GM18867 (cell line): ENCODE data around the gene THAP9.
"Not testable (repeated sequence)": the region's sequence is repeated elsewhere in the genome, so short reads cannot be mapped to it uniquely, and the experiment has no call there.

ENCODE experiments used
- ATAC-seq: cut with Tn5 transposase; IDR thresholded peaks from one replicate; pipeline ENCODE4 v1.9.1; 2021; ENCODE audit warnings: mild to moderate bottlenecking, moderate library complexity; ENCODE audit not compliant: unreplicated experiment

THAP9 gene, protein sequence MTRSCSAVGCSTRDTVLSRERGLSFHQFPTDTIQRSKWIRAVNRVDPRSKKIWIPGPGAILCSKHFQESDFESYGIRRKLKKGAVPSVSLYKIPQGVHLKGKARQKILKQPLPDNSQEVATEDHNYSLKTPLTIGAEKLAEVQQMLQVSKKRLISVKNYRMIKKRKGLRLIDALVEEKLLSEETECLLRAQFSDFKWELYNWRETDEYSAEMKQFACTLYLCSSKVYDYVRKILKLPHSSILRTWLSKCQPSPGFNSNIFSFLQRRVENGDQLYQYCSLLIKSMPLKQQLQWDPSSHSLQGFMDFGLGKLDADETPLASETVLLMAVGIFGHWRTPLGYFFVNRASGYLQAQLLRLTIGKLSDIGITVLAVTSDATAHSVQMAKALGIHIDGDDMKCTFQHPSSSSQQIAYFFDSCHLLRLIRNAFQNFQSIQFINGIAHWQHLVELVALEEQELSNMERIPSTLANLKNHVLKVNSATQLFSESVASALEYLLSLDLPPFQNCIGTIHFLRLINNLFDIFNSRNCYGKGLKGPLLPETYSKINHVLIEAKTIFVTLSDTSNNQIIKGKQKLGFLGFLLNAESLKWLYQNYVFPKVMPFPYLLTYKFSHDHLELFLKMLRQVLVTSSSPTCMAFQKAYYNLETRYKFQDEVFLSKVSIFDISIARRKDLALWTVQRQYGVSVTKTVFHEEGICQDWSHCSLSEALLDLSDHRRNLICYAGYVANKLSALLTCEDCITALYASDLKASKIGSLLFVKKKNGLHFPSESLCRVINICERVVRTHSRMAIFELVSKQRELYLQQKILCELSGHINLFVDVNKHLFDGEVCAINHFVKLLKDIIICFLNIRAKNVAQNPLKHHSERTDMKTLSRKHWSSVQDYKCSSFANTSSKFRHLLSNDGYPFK

DNA sequence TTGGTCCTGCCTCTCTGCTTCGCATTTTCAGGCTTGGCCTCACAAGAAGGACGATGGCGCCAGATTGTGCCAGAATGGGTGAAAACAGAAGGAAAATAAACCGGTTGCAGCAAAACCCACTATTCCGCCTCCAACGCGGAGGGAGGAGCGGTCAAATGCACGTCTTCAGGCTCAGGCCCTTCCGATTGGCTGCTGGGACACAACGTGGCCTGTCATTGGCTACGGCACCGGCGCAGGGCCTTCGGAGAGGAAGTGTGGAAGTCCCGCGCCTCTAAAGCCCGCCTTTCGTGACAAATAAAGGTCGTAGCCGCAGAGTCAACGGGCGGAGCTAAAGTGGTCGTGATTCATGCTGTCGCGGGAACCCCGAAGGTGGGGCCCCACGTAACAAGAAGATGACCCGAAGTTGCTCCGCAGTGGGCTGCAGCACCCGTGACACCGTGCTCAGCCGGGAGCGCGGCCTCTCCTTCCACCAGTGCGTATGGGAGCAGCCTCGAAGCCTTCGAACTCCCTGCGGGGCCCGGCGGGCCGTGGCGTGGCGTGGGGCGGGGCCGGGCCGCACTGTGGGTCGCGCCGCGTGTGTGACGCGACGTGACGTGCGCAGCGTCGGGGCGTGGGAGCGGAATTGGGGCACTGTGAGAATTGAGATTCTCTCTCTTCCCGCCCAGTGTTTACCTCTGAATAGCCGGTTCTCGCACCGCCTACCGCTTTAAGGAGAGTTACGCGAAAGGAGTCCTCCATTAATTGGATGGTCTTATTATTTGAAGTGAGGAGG lies at the start of gene THAP9:
THAP9 (plus strand) TSS at position 325 of the 772 bp plus-strand sequence; CDS start at position 393, 68 bp downstream.
- peak; percentile 89 for ATAC-seq

DNA sequence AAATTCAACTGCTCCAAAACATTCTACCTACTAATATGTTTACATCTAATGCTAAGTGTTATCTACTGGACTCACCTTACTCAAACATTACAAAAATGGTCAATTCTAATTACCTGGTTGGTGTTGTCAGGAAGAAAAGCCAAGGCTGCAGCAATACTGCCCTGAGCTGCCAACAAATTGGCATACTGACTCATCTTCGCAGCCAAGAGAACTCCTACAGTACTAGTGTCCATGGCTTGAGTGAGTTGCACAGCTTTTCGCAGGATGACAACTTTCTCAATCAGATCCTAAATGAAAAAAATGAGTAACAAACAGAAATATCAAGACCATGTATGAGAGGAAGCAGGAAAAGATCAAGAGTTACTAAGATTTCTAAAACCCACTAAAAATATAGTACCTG lies 49.2 kb upstream of the THAP9 start:
- ATAC-seq, result no peak

DNA sequence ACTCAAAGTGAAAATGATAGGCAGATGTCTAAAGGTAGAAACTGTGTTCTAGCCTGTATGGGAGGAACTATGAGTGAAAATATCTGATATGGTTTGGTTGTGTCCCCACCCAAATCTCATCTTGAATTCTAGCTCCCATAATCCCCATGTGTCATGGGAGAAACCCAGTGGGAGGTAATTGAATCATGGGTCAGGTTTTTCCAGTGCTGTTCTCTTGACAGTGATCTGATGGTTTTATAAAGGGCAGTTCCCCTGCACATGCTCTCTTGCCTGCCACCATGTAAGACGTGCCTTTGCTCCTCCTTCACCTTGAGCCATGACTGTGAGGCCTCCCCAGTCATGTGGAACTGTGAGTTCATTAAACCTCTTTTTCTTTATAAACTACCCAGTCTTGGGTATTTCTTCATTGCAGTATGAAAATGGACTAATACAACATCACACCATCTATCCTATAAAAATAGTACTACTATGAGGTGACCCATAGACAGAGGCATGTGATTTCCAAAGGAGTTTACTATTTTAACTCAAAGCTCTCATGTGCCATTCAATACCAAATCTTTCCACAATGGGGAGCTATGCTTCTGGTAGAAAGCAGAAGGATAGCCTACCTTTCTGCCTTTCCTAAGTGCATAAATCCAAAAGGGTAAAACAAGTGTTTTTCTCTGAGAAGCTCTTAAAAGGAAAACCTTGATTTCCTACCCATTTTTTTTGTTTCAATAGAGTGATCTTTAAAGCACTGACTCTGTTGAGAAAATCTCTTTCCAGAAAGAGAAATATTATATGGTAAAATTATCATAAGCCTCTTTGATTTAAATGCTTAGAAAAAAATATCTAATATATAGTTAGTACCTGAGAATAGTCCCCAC lies 48.4 kb upstream of the THAP9 start:
- no peak for ATAC-seq

DNA sequence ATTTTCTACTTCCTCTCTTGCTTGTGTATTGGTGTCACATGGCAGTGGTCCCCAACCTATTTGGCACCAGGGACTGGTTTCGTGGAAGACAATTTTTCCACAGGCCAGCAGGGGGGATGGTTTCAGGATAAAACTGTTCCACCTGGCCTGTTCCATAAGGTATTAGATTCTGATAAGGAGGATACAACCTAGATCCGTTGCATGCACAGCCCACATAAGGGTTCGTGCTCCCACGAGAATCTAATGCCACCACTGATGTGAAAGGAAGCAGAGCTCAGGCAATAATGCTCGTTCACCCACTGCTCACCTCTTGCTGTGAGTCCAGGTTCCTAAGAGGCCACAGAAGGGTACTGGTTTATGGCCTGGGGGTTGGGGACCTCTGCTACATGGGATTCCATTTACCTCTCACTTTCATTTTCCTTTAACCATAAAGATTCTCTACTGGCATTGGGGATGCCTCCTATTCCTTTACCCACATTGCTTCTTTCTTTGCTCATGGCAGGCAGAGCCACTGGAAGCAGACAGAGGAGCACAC lies 47.7 kb upstream of the THAP9 start:
- ATAC-seq, result no peak

DNA sequence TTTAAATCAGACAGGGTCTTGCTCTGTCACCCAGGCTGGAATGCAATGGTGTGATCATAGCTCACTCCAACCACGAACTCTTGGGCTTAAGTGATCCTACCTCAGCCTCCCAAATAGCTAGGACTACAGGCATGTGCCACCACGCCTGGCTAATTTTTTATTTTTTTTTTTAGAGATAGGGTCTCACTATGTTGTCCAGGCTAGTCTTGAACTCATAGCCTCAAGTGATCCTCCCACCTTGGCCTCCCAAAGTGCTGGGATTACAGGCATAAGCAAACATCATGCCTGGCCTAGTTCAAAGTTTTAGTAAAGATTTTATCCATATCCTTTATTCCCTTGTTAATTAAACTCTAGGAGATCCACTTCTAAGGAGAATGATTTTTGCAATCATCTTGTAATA lies 40.0 kb upstream of the THAP9 start:
- ATAC-seq, result not testable (repeated sequence)

DNA sequence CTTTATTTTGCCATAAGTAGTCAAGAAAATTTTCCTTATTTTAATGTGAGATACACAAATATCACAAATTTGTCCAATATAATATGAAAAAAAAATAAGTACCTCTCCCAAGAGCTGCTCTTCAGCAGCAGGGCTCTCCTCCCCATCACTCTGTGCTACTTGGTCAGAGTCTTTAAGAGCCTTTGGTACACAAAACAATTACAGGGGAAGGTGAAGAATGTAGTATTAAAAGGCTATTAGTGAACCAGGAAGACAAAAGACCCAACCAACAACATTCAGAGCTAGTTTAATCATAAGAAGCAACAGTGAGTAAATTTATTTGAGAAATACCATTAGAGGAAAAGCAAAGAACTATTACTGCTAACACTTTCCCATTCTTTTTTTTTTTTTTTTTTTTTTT lies 39.0 kb upstream of the THAP9 start:
- no peak for ATAC-seq

DNA sequence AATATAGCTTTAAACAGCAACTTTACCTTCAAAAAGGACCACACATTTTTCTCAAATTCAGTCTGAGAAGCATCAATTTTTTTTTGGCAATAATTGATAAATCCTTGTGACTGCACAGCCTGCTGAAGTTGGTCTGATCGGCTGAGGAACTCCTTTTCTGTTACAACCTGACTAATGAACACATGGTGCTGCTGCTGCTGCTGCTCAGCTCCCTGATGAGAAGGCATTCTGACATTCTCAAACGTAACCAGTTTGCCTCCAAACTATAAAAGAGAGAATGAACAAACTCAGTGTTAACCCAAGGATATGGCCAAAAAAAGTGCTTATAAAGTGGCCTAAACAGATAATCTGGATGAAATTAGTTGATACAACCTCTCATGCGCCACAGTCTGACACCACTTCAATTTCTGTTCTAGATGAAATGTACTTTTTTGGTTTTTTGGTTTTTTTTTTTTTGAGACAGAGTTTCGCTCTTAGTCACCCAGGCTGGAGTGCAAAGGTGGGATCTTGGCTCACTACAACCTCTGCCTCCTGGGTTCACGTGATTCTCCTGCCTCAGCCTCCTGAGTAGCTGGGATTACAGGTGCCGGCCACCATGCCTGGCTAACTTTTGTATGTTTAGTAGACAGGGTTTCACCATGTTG lies 36.1 kb upstream of the THAP9 start:
- ATAC-seq, result no peak

DNA sequence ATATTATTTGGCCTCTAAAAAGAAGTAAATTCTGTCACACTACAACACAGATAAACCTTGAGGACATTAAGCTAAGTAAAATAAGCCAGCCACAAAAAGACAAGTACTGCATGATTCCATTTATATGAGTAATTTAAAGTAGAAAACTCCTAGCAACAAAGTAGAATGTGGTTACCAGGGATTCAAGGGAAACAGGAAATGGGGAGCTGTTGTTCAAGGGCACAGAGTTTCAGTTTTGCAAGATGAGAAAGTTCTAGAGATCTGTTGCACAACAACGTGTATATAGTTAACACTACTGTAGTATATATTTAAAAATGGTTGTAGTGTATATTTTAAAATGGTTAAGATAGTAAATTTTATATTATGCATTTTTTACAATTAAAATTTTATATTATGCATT lies 34.9 kb upstream of the THAP9 start:
- no peak for ATAC-seq

DNA sequence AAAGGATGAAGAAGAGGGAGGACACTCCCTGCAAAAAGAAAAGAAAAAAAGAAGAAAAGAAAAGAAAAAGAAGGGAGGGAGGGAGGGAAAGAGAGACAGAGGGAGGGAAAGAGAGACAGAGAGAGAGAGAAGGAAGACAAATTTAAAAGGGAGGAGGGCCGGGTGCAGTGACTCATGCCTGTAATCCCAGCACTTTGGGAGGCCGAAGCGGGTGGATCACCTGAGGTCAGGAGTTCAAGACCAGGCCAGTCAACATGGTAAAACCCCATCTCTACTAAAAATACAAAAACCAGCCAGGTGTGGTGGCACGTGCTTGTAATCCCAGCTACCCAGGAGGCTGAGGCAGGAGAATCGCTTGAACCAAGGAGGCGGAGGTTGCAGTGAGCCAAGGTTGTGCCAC lies 34.5 kb upstream of the THAP9 start:
- not testable (repeated sequence) for ATAC-seq

DNA sequence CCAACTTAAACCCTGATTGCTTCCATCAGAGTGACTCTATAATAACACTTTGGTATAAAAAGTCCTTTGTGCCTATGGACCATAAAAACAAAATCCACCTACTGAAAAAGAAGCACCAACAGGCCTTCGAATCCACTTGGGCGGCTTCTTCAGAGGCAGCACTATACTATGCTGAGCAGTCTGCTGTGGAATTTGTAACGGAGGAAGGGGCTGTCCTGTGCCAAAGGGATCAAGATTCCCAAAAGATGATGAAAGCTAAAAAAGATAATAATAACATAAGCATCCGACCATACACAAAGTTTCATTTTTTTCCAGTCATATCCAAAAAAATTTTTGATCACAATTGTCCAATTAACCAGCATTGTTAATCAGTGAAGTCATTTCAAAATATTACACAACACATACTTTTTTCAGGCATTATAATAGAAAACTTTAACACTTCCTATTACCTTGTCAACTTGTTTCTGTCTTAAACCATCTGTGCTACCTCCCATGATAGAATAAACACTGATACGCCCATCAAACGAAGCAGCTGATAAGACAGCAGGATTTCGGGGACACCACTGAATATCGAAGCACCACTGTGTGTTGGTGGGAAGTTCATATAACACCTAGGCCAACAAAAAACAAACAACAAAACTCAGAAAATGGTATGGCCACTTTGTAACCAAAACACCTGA lies 33.7 kb upstream of the THAP9 start:
- ATAC-seq, result no peak

DNA sequence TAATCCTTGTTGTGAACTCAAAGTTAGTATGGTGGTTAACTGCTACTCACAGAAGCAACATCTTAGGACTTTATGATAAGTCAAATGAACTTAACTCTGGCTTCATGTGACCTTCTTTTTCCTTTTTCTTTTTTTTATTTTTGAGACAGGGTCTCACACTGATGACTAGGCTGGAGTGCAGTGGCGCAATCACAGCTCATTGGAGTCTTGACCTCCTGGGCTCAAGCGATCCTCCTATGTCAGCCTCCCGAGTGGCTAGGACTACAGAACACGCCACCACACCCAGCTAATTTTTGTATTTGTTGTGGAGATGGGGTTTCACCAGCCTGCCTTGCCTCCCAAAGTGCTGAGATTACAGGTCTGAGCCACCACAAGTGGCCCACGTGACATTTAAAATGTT lies 32.0 kb upstream of the THAP9 start:
- ATAC-seq, result no peak

DNA sequence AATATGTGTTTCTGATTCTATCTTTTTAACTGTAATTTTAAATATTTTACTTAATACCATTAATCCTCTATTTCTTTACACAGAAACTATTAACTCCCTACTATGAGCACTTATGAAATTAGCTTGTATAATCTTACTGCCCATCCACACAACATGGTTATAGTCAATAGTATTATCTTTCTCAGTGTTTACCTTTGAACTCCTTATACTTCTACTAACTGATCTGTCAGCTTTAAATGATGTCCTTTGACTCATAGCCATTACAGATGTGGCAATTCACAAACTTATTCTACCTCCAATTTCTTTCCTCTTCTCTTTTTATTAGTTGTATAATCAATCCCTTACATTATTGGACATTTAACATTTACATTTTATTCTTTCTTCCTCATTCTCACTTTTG lies 15.1 kb upstream of the THAP9 start:
- ATAC-seq, result no peak

DNA sequence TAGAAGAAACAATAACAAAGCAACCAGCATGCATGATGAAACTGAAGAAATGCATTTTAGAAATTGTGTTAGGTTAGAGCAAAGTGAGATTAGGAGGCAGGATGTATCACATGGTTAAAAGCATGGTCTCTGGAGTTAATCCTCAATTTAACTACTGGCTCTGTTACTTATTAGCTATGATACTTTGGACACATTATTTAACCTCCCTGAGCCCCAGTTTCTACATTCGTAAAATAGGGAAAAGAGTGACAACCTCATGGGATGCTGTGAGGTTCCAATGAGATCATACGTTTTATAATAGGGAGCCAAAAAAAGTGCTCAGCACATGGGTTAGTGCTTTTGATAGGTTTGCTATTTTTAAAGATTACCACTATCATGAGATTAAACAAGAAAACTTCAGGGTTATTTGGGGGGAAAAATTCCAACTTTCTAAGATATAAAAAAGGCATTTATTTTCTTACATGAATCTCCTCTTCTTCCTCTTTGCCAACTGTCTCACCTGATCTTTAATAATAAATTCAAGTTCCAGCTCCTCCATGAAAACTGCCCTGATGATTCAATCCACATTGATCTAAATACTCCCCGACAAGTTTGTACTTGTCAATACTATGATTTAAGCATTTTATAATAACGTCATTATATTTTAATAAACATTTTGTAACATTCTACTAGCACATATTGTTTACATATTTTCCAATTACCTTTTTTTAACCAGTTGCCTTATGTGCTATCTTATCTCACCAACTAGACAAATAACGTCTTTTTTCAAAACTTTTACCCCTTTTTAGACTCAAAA lies 14.2 kb upstream of the THAP9 start:
- no peak for ATAC-seq

DNA sequence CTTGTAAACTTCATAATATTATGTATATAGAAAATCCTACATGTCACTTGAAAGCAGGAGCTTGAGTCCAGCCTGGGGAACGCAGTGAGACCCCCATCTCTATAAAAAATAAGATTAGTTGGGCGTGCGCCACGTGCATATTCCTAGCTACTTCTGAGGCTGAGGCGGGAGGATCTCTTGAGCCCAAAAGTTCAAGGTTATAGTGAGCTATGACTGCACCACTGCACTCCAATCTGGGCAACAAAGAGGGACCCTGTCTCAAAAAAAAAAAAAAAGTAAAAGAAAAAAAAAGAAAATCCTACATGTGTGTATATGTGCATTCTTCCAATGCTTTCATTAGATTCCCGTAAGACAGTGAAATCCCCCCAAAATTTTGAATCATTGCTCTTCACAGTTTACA lies 11.2 kb upstream of the THAP9 start:
- no peak for ATAC-seq

DNA sequence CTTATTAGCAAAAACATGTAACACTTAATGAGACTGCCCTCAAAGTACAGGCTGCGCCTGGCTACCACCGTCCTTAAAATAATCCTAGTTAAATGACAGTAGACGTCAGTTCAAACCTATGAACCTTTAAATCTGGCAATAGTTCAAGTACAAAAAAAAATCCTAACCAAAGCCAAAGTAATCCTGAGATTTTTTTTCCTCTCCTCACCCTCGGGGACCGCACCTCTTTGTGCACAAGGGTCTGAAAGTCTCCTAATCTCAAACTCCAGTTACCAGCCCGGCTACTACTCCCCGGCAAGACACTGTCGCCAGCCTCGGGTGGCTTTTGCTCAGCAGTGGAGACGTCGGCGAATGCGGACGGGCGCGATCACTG lies 10.0 kb upstream of the THAP9 start:
- peak; percentile 0 for ATAC-seq

DNA sequence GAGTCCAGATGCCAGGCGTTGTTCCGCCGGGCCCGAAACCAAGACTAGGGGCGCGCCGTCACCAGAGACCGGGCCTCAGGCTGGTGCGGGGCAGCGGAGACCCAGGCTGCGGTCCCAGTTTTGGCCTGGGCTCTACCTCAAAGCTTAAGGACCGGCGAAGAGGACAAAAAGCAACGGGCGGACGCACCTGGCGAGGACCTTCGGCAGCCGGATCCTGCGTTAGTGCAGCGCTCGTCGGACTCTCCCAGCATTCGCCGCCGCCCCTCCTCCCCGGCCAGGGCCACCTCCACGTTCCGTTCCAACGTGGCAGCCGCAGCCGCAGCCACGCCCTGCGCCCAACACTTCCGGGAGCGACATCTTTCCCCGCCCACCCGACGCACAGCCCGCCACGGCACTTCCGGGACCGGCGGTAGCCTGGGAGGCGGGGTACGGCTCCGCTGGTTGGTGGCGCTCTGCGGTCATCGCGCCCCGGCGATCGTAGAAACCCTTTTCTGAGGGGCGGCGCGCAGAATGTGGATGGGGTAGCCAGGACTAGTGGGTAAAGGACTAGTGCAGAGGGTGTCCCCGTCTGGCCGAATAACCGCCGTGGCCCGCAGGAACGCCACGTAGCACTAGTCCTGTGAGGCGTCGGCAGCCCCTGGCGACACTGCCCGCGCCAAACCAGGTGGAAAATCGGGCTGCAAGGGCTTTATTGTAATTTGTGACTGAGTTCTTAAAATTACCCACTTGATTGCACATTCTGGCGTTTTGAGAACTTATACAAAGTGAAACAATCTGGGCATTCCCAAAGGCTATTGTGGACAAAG lies 9.4 kb upstream of the THAP9 start, which contains the start of gene SEC31A:
SEC31A (minus strand) TSS at position 253 of the 806 bp plus-strand sequence. CDS start 9,217 bp downstream, outside the sequence.
- ATAC-seq, result peak; percentile 88
